ENCODE measurements around the gene ZBTB8B.

ZBTB8B gene

DNA sequence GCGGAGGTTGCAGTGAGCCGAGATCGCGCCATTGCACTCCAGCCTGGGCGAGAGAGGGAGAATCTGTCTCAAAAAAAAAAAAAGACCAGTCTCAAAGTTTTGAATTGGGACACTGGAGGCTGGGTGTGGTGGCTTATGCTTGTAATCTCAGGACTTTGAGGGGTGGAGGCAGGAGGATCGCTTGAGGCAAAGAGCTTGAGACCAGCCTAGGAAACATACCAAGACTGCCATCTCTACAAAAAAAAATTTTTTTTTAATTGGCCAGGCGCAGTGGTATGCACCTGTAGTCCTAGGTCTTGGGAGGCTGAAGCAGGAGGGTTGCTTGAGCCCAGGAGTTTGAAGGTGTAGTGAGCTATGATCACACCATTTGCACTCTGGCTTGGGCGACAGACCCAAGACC, 3.9 kb downstream of the ZBTB8B start:
- no peaks in the 10 kb centered on the region for H3F3A ChIP-seq (ENCODE audit: control insufficient read depth, insufficient read depth)
- no peaks in the 10 kb centered on the region for H3K4me1 ChIP-seq (ENCODE audit: control insufficient read depth, low read length)
- H3K4me2 ChIP-seq (ENCODE audit: low read length): no peak overlapping the region
- H3K9me3 ChIP-seq (ENCODE audit: control insufficient read depth, insufficient read depth, low read length): no peaks in the 10 kb centered on the region
- no peaks in the 10 kb centered on the region for H4K20me1 ChIP-seq (ENCODE audit: control insufficient read depth, insufficient read depth, low read depth, low read length)
- no peaks in the 10 kb centered on the region for H3K9me2 ChIP-seq (replicated peaks; ENCODE audit: control insufficient read depth, low read length)
- H3K27ac ChIP-seq (ENCODE audit: low read depth, low read length): no peak overlapping the region
- TF ChIP-seq, protein P1, sequence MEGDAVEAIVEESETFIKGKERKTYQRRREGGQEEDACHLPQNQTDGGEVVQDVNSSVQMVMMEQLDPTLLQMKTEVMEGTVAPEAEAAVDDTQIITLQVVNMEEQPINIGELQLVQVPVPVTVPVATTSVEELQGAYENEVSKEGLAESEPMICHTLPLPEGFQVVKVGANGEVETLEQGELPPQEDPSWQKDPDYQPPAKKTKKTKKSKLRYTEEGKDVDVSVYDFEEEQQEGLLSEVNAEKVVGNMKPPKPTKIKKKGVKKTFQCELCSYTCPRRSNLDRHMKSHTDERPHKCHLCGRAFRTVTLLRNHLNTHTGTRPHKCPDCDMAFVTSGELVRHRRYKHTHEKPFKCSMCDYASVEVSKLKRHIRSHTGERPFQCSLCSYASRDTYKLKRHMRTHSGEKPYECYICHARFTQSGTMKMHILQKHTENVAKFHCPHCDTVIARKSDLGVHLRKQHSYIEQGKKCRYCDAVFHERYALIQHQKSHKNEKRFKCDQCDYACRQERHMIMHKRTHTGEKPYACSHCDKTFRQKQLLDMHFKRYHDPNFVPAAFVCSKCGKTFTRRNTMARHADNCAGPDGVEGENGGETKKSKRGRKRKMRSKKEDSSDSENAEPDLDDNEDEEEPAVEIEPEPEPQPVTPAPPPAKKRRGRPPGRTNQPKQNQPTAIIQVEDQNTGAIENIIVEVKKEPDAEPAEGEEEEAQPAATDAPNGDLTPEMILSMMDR (IDR thresholded peaks at IDR 0.05; ENCODE audit: low read depth, low read length, poor library complexity, severe bottlenecking): no peak
- no peak for TF ChIP-seq EZH2phosphoT487 (IDR thresholded peaks at IDR 0.05; ENCODE audit: borderline replicate concordance, low read length)
- H3K36me3 ChIP-seq (ENCODE audit: control insufficient read depth, low read length): no peaks in the 10 kb centered on the region
- peaks cover 10% of the 10 kb centered on the region for H3K27me3 ChIP-seq (ENCODE audit: control insufficient read depth, low read length)
- H3K4me3 ChIP-seq (ENCODE audit: low read length): no peak overlapping the region
- H3K79me2 ChIP-seq (ENCODE audit: control insufficient read depth, low read length): no peaks in the 10 kb centered on the region

DNA sequence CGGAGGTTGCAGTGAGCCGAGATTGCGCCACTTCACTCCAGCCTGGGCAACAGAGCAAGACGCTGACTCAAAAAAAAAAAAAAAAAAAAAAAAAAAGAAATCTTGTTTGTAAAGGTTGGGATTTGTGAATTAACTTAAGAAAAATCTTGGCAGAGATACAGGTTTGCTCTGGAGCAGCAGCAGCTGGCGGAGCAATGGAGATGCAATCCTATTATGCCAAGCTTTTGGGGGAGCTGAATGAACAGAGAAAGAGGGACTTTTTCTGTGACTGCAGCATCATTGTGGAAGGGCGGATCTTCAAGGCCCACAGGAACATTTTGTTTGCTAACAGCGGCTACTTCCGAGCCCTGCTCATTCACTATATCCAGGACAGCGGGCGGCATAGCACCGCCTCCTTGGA, 5.6 kb downstream of the ZBTB8B start:
- no peak for TF ChIP-seq EZH2phosphoT487 (IDR thresholded peaks at IDR 0.05; ENCODE audit: borderline replicate concordance, low read length)
- TF ChIP-seq, protein P1 (IDR thresholded peaks at IDR 0.05; ENCODE audit: low read depth, low read length, poor library complexity, severe bottlenecking): no peak
- H3K79me2 ChIP-seq (ENCODE audit: control insufficient read depth, low read length): no peaks in the 10 kb centered on the region

DNA sequence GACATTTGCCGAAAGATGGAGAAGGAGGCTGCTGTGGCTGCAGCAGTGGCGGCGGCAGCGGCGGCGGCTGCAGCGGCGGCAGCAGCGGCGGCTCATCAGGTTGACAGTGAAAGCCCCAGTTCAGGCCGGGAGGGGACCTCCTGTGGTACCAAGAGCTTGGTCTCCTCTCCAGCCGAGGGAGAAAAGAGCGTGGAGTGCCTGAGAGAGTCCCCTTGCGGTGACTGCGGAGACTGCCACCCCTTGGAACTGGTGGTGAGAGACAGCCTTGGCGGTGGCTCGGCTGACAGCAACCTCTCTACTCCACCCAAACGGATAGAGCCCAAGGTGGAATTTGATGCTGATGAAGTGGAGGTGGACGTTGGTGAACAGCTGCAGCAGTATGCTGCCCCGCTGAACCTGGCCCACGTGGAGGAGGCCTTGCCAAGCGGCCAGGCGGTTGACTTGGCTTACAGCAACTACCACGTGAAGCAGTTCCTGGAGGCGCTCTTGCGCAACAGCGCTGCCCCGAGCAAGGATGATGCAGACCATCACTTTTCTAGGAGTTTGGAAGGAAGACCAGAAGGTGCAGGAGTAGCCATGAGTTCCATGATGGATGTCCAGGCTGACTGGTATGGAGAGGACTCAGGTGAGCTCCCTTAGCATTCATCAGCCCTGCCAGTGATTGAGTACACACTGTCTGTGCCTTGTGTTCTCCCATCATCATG, 6.3 kb downstream of the ZBTB8B start:
- no peaks in the 10 kb centered on the region for H3K79me2 ChIP-seq (ENCODE audit: control insufficient read depth, low read length)
- no peak overlapping the region for H3K4me3 ChIP-seq (ENCODE audit: low read length)
- H3F3A ChIP-seq (ENCODE audit: control insufficient read depth, insufficient read depth): no peaks in the 10 kb centered on the region
- no peaks in the 10 kb centered on the region for H3K36me3 ChIP-seq (ENCODE audit: control insufficient read depth, low read length)
- no peaks in the 10 kb centered on the region for H3K4me1 ChIP-seq (ENCODE audit: control insufficient read depth, low read length)
- no peaks in the 10 kb centered on the region; the same call in 1 of the 2 replicates for H3K27me3 ChIP-seq (ENCODE audit: control insufficient read depth, low read length)
- H3K9me2 ChIP-seq (replicated peaks; ENCODE audit: control insufficient read depth, low read length): no peaks in the 10 kb centered on the region
- no peak overlapping the region for H3K4me2 ChIP-seq (ENCODE audit: low read length)
- no peak overlapping the region for H3K27ac ChIP-seq (ENCODE audit: low read depth, low read length)
- no peak for TF ChIP-seq EZH2phosphoT487 (IDR thresholded peaks at IDR 0.05; ENCODE audit: borderline replicate concordance, low read length)
- TF ChIP-seq, protein P1 (IDR thresholded peaks at IDR 0.05; ENCODE audit: low read depth, low read length, poor library complexity, severe bottlenecking): no peak
- no peaks in the 10 kb centered on the region for H4K20me1 ChIP-seq (ENCODE audit: control insufficient read depth, insufficient read depth, low read depth, low read length)
- H3K9me3 ChIP-seq (ENCODE audit: control insufficient read depth, insufficient read depth, low read length): no peaks in the 10 kb centered on the region

More for the DNA sequence above, 5.6 kb downstream of the ZBTB8B start:
- Histone ChIP-seq H4K20me1 (ENCODE audit: control insufficient read depth, insufficient read depth, low read depth, low read length) (no peaks in the 10 kb centered on the region), H3K9me3 (ENCODE audit: control insufficient read depth, insufficient read depth, low read length) (no peaks in the 10 kb centered on the region), H3K4me2 (ENCODE audit: low read length) (no peak overlapping the region), H3F3A (ENCODE audit: control insufficient read depth, insufficient read depth) (no peaks in the 10 kb centered on the region), H3K4me3 (ENCODE audit: low read length) (no peak overlapping the region), H3K36me3 (ENCODE audit: control insufficient read depth, low read length) (no peaks in the 10 kb centered on the region), H3K27ac (ENCODE audit: low read depth, low read length) (no peak overlapping the region), H3K9me2 (replicated peaks; ENCODE audit: control insufficient read depth, low read length) (no peaks in the 10 kb centered on the region), H3K27me3 (ENCODE audit: control insufficient read depth, low read length) (no peaks in the 10 kb centered on the region; the same call in 1 of the 2 replicates), H3K4me1 (ENCODE audit: control insufficient read depth, low read length) (no peaks in the 10 kb centered on the region)

Data from DOHH2 (cell line).